Endothelial cell (in vitro differentiated cells): ENCODE results near the gene ADAM17. TPM values are rescaled to one million over a fixed set of nuclear protein-coding genes. Genes with fewer than 3 reads are reported as not detected.
A peak's percentile ranks its signal among the peaks of the same experiment; 100 is the strongest.

Source experiments
- DNase-seq: peaks from one replicate; pipeline ENCODE4 v3.0.0; 2021; ENCODE audit warnings: low spot score
- H3K27ac Mint-ChIP-seq: one replicate; pipeline ENCODE4 v1.8.0; 2021; ENCODE audit warnings: mixed read lengths, inconsistent platforms; ENCODE audit not compliant: unreplicated experiment
- H3K27me3 Mint-ChIP-seq: one replicate; pipeline ENCODE4 v1.8.0; 2021; ENCODE audit warnings: mild to moderate bottlenecking, moderate library complexity, mixed read lengths, inconsistent platforms; ENCODE audit not compliant: unreplicated experiment
- H3K36me3 Mint-ChIP-seq: one replicate; pipeline ENCODE4 v1.8.0; 2021; ENCODE audit warnings: mild to moderate bottlenecking, low read depth, mixed read lengths, inconsistent platforms; ENCODE audit not compliant: unreplicated experiment
- H3K4me1 Mint-ChIP-seq: one replicate; pipeline ENCODE4 v1.8.0; 2021; ENCODE audit warnings: mild to moderate bottlenecking, mixed read lengths, inconsistent platforms; ENCODE audit not compliant: unreplicated experiment
- H3K4me3 Mint-ChIP-seq: one replicate; pipeline ENCODE4 v1.8.0; 2021; ENCODE audit warnings: mild to moderate bottlenecking, mixed read lengths, inconsistent platforms; ENCODE audit not compliant: unreplicated experiment
- H3K9me3 Mint-ChIP-seq: one replicate; pipeline ENCODE4 v1.8.0; 2021; ENCODE audit warnings: mixed read lengths, inconsistent platforms; ENCODE audit not compliant: unreplicated experiment
- total RNA-seq: library from RNA; stranded (reverse); fragmentation: NEBNext Ultra II Directional; extraction: Animal tissue kit (Norgen Biotek cat#: 25700); gene quantifications from one replicate; pipeline ENCODE4 v1.2.1, GENCODE V29; 2021; ENCODE audit not compliant: unreplicated experiment
- TF ChIP-seq, protein P1 (sequence below): fragments of 200-600 bp; sonication (generic); IDR thresholded peaks from one replicate; pipeline ENCODE4 v1.5.0; 2021; ENCODE audit warnings: antibody characterized with exemption; ENCODE audit not compliant: unreplicated experiment

The ADAM17 gene
- total RNA-seq, 1 donor from 2014 or later = 39.7 TPM

DNA sequence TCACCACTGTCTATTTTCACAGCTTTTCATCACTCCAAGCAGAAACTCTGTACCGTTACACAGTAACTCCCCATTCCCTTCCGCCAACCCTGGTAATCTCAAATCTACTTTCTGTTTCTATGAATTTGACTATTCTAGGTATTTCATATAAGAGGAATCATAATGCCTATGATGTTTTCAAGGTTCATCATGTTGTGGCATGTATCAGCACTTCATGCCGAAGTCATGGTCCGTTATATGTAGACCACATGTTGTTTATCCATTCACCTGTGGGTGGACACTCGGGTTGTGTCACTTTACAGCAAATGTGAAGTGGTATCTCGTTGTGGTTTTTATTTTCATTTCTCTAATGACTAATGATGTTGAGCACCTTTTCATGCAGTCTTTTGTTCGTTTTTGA is 110.5 kb downstream of the ADAM17 start:
- no peak overlapping the region for H3K27ac Mint-ChIP-seq
- H3K9me3 Mint-ChIP-seq = no peaks in the 10 kb centered on the region
- peak overlapping the region; percentile 12 for H3K4me3 Mint-ChIP-seq
- TF ChIP-seq, protein P1, sequence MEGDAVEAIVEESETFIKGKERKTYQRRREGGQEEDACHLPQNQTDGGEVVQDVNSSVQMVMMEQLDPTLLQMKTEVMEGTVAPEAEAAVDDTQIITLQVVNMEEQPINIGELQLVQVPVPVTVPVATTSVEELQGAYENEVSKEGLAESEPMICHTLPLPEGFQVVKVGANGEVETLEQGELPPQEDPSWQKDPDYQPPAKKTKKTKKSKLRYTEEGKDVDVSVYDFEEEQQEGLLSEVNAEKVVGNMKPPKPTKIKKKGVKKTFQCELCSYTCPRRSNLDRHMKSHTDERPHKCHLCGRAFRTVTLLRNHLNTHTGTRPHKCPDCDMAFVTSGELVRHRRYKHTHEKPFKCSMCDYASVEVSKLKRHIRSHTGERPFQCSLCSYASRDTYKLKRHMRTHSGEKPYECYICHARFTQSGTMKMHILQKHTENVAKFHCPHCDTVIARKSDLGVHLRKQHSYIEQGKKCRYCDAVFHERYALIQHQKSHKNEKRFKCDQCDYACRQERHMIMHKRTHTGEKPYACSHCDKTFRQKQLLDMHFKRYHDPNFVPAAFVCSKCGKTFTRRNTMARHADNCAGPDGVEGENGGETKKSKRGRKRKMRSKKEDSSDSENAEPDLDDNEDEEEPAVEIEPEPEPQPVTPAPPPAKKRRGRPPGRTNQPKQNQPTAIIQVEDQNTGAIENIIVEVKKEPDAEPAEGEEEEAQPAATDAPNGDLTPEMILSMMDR = no peak
- peaks cover 33% of the 10 kb centered on the region for H3K36me3 Mint-ChIP-seq
- no peaks in the 10 kb centered on the region for H3K27me3 Mint-ChIP-seq
- no peaks in the 10 kb centered on the region for H3K4me1 Mint-ChIP-seq
- no peak for DNase-seq

GRCh38 chr2:9443526-9443925 is 112.1 kb downstream of the ADAM17 start:
- Mint-ChIP-seq H3K27me3 (no peaks in the 10 kb centered on the region), H3K4me3 (no peak overlapping the region), H3K4me1 (no peaks in the 10 kb centered on the region), H3K9me3 (no peaks in the 10 kb centered on the region), H3K27ac (no peak overlapping the region), H3K36me3 (peaks cover 29% of the 10 kb centered on the region)
- TF ChIP-seq, protein P1 = no peak
- DNase-seq = no peak

DNA sequence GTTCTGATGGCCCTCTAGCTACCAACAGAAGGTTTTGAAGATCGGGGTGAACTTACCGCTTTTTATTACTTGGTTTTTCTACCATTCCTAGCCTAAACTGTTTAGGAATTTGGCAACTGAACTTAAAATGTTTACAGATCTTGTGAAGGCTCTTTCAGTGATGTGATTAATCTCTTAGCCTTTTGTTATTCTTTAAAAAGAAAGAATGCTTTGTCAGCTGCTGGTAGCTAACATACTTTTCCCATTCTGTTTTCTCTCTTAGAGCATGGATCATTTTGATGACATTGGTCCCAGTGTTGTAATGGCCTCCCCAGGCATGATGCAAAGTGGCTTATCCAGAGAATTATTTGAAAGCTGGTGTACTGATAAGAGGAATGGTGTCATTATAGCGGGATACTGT is 114.1 kb downstream of the ADAM17 start:
- TF ChIP-seq, protein P1 = no peak
- H3K4me1 Mint-ChIP-seq = no peaks in the 10 kb centered on the region
- no peak overlapping the region for H3K4me3 Mint-ChIP-seq
- H3K9me3 Mint-ChIP-seq = no peaks in the 10 kb centered on the region
- H3K27ac Mint-ChIP-seq = no peak overlapping the region
- no peaks in the 10 kb centered on the region for H3K27me3 Mint-ChIP-seq
- H3K36me3 Mint-ChIP-seq = peaks cover 27% of the 10 kb centered on the region
- DNase-seq = no peak

- Mint-ChIP-seq H3K4me3 (no peak overlapping the region), H3K4me1 (no peaks in the 10 kb centered on the region), H3K27me3 (no peaks in the 10 kb centered on the region), H3K27ac (no peak overlapping the region), H3K36me3 (peaks cover 22% of the 10 kb centered on the region), H3K9me3 (no peaks in the 10 kb centered on the region)
- DNase-seq = no peak
- TF ChIP-seq, protein P1 = no peak
Observed at GRCh38 chr2:9440058-9440727, 115.4 kb downstream of the ADAM17 start.

- Mint-ChIP-seq H3K9me3 (no peaks in the 10 kb centered on the region), H3K4me3 (no peak overlapping the region), H3K36me3 (peaks cover 17% of the 10 kb centered on the region)
Observed at GRCh38 chr2:9439536-9439935, 116.1 kb downstream of the ADAM17 start.

More at GRCh38 chr2:9439536-9439935, 116.1 kb downstream of the ADAM17 start:
- Mint-ChIP-seq H3K27ac (no peak overlapping the region), H3K27me3 (no peaks in the 10 kb centered on the region), H3K4me1 (no peaks in the 10 kb centered on the region)
- TF ChIP-seq, protein P1 = no peak
- DNase-seq = no peak
